Activated CD4-positive, CD25-positive, alpha-beta regulatory T cell (primary cell): ENCODE results near the gene BTBD9.
A peak's percentile ranks its signal among the peaks of the same experiment; 100 is the strongest.

Experiments used
- DNase-seq, 4 experiments: peaks; one replicate each; lab custom pipeline; 2025; lab: John Stamatoyannopoulos, UW

The BTBD9 gene

GRCh38 chr6:38639498-38640215, at the start of gene BTBD9:
Gene BTBD9 (minus strand): TSS chr6:38639929.
- DNase-seq, result peak; percentile 55 to 79 (median 75)

GRCh38 chr6:38688579-38689087, 48.9 kb upstream of the BTBD9 start:
- no peak for DNase-seq

- no peak for DNase-seq
Observed at GRCh38 chr6:38687549-38687948, 47.8 kb upstream of the BTBD9 start.

- no peak for DNase-seq
Observed at GRCh38 chr6:38687043-38687353, 47.3 kb upstream of the BTBD9 start.

- DNase-seq, result no peak
Observed at GRCh38 chr6:38686270-38687042, 46.7 kb upstream of the BTBD9 start.

- DNase-seq, result no peak
Observed at GRCh38 chr6:38684904-38685303, 45.2 kb upstream of the BTBD9 start.

- DNase-seq, result no peak
Observed at GRCh38 chr6:38684237-38684636, 44.5 kb upstream of the BTBD9 start.

- DNase-seq, result no peak
Observed at GRCh38 chr6:38681850-38682249, 42.1 kb upstream of the BTBD9 start.

- DNase-seq, result no peak
Observed at GRCh38 chr6:38679668-38680067, 39.9 kb upstream of the BTBD9 start.

GRCh38 chr6:38678178-38678760, 38.5 kb upstream of the BTBD9 start:
- no peak for DNase-seq

GRCh38 chr6:38676974-38677544, 37.3 kb upstream of the BTBD9 start:
- no peak for DNase-seq

GRCh38 chr6:38676236-38676973, 36.7 kb upstream of the BTBD9 start:
- DNase-seq, result no peak

- no peak for DNase-seq
Observed at GRCh38 chr6:38673397-38674165, 33.9 kb upstream of the BTBD9 start.

- DNase-seq, result no peak
Observed at GRCh38 chr6:38671885-38672467, 32.2 kb upstream of the BTBD9 start.

GRCh38 chr6:38658418-38659167, 18.9 kb upstream of the BTBD9 start:
- no peak for DNase-seq

- no peak for DNase-seq
Observed at GRCh38 chr6:38656896-38657295, 17.2 kb upstream of the BTBD9 start.

GRCh38 chr6:38654263-38654662, 14.5 kb upstream of the BTBD9 start:
- no peak for DNase-seq

- no peak for DNase-seq
Observed at GRCh38 chr6:38651121-38651784, 11.5 kb upstream of the BTBD9 start.

- no peak for DNase-seq
Observed at GRCh38 chr6:38650207-38650752, 10.6 kb upstream of the BTBD9 start.
